Left colon (tissue), 2 donors: ENCODE results near the gene AADACL4. TPM values are rescaled to one million over a fixed set of nuclear protein-coding genes. Genes with fewer than 3 reads are reported as not detected.

Experiments
- ATAC-seq: fragments of 200-7000 bp; cut with Tn5 transposase; one replicate; pipeline ENCODE4 v1.9.1; 2020; ENCODE audit warnings: mild to moderate bottlenecking, moderate library complexity
- DNase-seq, 2 donors: peaks; one replicate each; pipeline ENCODE4 v3.0.0-alpha.2; 2020
- intact Hi-C, 2 donors: fragments of 100-400 bp; cut with DNase I in 1 of 2; cut with micrococcal nuclease in 1 of 2; formaldehyde crosslinking; loops; one replicate each; pipeline versions ENCODE4 v1.11.2 to v1.14.0; 2022; cut with DNase I, micrococcal nuclease
- total RNA-seq, 2 donors: library from RNA; stranded (reverse); fragmentation: NEBNext Ultra II Directional; extraction: Animal tissue kit (Norgen Biotek cat#: 25700); gene quantifications; one replicate each; pipeline ENCODE4 v1.2.1, GENCODE V29; 2021
- donor health status: DM: no; HTN: no; CAD: no.
- donor health status: DM: yes; HTN: yes; CAD: no.

AADACL4 gene
- total RNA-seq, 2 donors from 2014 or later = not detected

- no peak for ATAC-seq
- intact Hi-C loops = loop anchor here in 1 of 2 donors (10.0 kb wide), 1 partner anchor 307 kb away; no protein-coding TSS in a partner anchor
These were observed 22.2 kb upstream of the AADACL4 start for GRCh38 chr1:12621346-12622335.

GRCh38 chr1:12622506-12622905 is 21.4 kb upstream of the AADACL4 start:
- intact Hi-C loops = loop anchor here in 1 of 2 donors (10.0 kb wide), 1 partner anchor 308 kb away; no protein-coding TSS in a partner anchor
- DNase-seq (no peak), ATAC-seq (no peak)

More at GRCh38 chr1:12621346-12622335, 22.2 kb upstream of the AADACL4 start:
- no peak for DNase-seq

- intact Hi-C loops = loop anchor here in 1 of 2 donors (10.0 kb wide), 1 partner anchor 310 kb away; no protein-coding TSS in a partner anchor
- DNase-seq (no peak), ATAC-seq (no peak)
These were observed 18.6 kb upstream of the AADACL4 start for GRCh38 chr1:12625276-12625675.

- no peak for DNase-seq
- intact Hi-C loops = loop anchor here in 1 of 2 donors (10.0 kb wide), 1 partner anchor 312 kb away; no protein-coding TSS in a partner anchor
These were observed 17.0 kb upstream of the AADACL4 start for GRCh38 chr1:12626888-12627287.

GRCh38 chr1:12627296-12627695 is 16.6 kb upstream of the AADACL4 start:
- DNase-seq = no peak
- intact Hi-C loops = loop anchor here in 1 of 2 donors (10.0 kb wide), 1 partner anchor 312 kb away; no protein-coding TSS in a partner anchor
- no peak for ATAC-seq

More at GRCh38 chr1:12626888-12627287, 17.0 kb upstream of the AADACL4 start:
- no peak for ATAC-seq

- ATAC-seq (no peak), DNase-seq (no peak)
- intact Hi-C loops = loop anchor here in 1 of 2 donors (10.0 kb wide), 1 partner anchor 315 kb away; no protein-coding TSS in a partner anchor
These were observed 14.4 kb upstream of the AADACL4 start for GRCh38 chr1:12629511-12629956.

GRCh38 chr1:12629985-12630760 is 13.7 kb upstream of the AADACL4 start:
- no peak for DNase-seq
- ATAC-seq = no peak
- intact Hi-C loops = loop anchor here in 1 of 2 donors (10.0 kb wide), 1 partner anchor 315 kb away; no protein-coding TSS in a partner anchor

GRCh38 chr1:12630946-12631530 is 12.8 kb upstream of the AADACL4 start:
- ATAC-seq (no peak), DNase-seq (no peak)
- intact Hi-C loops = no loop called here

- ATAC-seq (no peak), DNase-seq (no peak)
- intact Hi-C loops = no loop called here
These were observed 12.3 kb upstream of the AADACL4 start for GRCh38 chr1:12631571-12631970.

GRCh38 chr1:12634156-12634555 is 9.7 kb upstream of the AADACL4 start:
- intact Hi-C loops = no loop called here
- DNase-seq = no peak
- ATAC-seq = no peak

- ATAC-seq (no peak), DNase-seq (no peak)
- intact Hi-C loops = no loop called here
These were observed 9.1 kb upstream of the AADACL4 start for GRCh38 chr1:12634696-12635202.

GRCh38 chr1:12636098-12636950 is 7.6 kb upstream of the AADACL4 start:
- no peak for ATAC-seq
- no peak for DNase-seq
- intact Hi-C loops = no loop called here

GRCh38 chr1:12637693-12638092 is 6.2 kb upstream of the AADACL4 start:
- DNase-seq = no peak
- ATAC-seq = no peak
- intact Hi-C loops = no loop called here

GRCh38 chr1:12640237-12640957 is 3.5 kb upstream of the AADACL4 start:
- ATAC-seq = no peak
- DNase-seq = no peak
- intact Hi-C loops = no loop called here

GRCh38 chr1:12640958-12641272 is 3.0 kb upstream of the AADACL4 start:
- DNase-seq = no peak
- ATAC-seq = no peak
- intact Hi-C loops = no loop called here

GRCh38 chr1:12643079-12643478 is 806 bp upstream of the AADACL4 start:
- no peak for DNase-seq
- intact Hi-C loops = no loop called here
- ATAC-seq = no peak

GRCh38 chr1:12644237-12644636 is 352 bp downstream of the AADACL4 start:
- DNase-seq (no peak), ATAC-seq (no peak)
- intact Hi-C loops = no loop called here
